K562 (cell line): ENCODE data around the gene GOLPH3. TPM values are rescaled to one million over a fixed set of nuclear protein-coding genes. Genes with fewer than 3 reads are reported as not detected.
A peak's percentile ranks its signal among the peaks of the same experiment; 100 is the strongest.

ENCODE experiments used
- CTBP1 ChIP-seq: fragments of 450-650 bp; IDR thresholded peaks from 2 replicates; pipeline ENCODE4 v1.6.1; 2016; ENCODE audit warnings: borderline replicate concordance
- GATAD2B ChIP-seq: fragments of 450-650 bp; IDR thresholded peaks from 2 replicates; pipeline ENCODE4 v1.6.1; 2017; ENCODE audit warnings: mild to moderate bottlenecking, borderline replicate concordance
- HDAC8 ChIP-seq: fragments of 450-650 bp; IDR thresholded peaks from 2 replicates; pipeline ENCODE4 v1.6.1; 2016; ENCODE audit warnings: mild to moderate bottlenecking, missing genetic modification characterization, moderate library complexity, missing compliant biosample characterization
- IFI16 ChIP-seq: fragments of 250-450 bp; sonication (Bioruptor Pico); IDR thresholded peaks from 2 replicates; pipeline ENCODE4 v2.1.2; 2022; ENCODE audit warnings: mild to moderate bottlenecking, inconsistent platforms
- KAT2B ChIP-seq: IDR thresholded peaks from one replicate; pipeline ENCODE4 v1.6.1; 2012; ENCODE audit warnings: low read depth, mild to moderate bottlenecking, control low read depth, inconsistent platforms, low read length, moderate library complexity
- NR2C1 ChIP-seq, 2 experiments: fragments of 450-650 bp; IDR thresholded peaks; 2 replicates each; pipeline ENCODE4 v1.6.1; 2017; ENCODE audit warnings: mild to moderate bottlenecking in 2 of 2, antibody characterized with exemption in 1 of 2, inconsistent platforms in 1 of 2, missing compliant biosample characterization in 1 of 2, missing genetic modification characterization in 1 of 2
- PPARD ChIP-seq: fragments of 250-450 bp; sonication (Bioruptor Pico); IDR thresholded peaks from 2 replicates; pipeline ENCODE4 v1.8.0; 2022; ENCODE audit warnings: inconsistent platforms, mild to moderate bottlenecking, moderate library complexity
- PTRF ChIP-seq: fragments of 450-650 bp; IDR thresholded peaks from 2 replicates; pipeline ENCODE4 v1.6.1; 2016; ENCODE audit warnings: mild to moderate bottlenecking, missing genetic modification characterization, missing compliant biosample characterization
- SRSF1 ChIP-seq: fragments of 200-400 bp; formaldehyde crosslinking; IDR thresholded peaks from 2 replicates; pipeline ENCODE4 v1.6.1; 2017; ENCODE audit warnings: mild to moderate bottlenecking, low read depth, low read length, moderate library complexity
- YBX1 ChIP-seq: fragments of 450-650 bp; IDR thresholded peaks from 2 replicates; pipeline ENCODE4 v1.7.1; 2016; ENCODE audit warnings: mild to moderate bottlenecking
- ZNF232 ChIP-seq: sonication (generic); formaldehyde crosslinking; IDR thresholded peaks from 2 replicates; pipeline ENCODE4 v1.8.0; 2022; ENCODE audit warnings: mild to moderate bottlenecking, missing genetic modification reagents
- ZNF384 ChIP-seq: IDR thresholded peaks from 2 replicates; pipeline ENCODE4 v1.6.1; 2012; ENCODE audit warnings: low read depth, low read length, improper control_type of control experiment
- ZNF75A ChIP-seq: fragments of 450-650 bp; formaldehyde crosslinking; IDR thresholded peaks from 2 replicates; pipeline ENCODE4 v1.4.0; 2020; ENCODE audit warnings: mild to moderate bottlenecking
- ZNF778 ChIP-seq: fragments of 450-650 bp; formaldehyde crosslinking; IDR thresholded peaks from 2 replicates; pipeline ENCODE4 v1.4.0; 2020; ENCODE audit warnings: mild to moderate bottlenecking, moderate library complexity
- polyA plus RNA-seq, 8 experiments: library from polyadenylated mRNA; depleted of rRNA in 4 of 8; stranded (reverse) in 5 of 8; unstranded in 3 of 8; fragments of >200 nt; fragmentation: Nextera tagmentation in 2 of 8; fragmentation: Illumina TruSeq in 1 of 8; extraction: Ambion mirVana in 2 of 8; extraction: Trizol in 1 of 8; gene quantifications; 2 replicates each; pipeline versions ENCODE4 v1.2.1 to v1.2.3, GENCODE V29; 2011 to 2014; ENCODE audit warnings: inconsistent platforms in 1 of 8, missing spikeins in 1 of 8
- total RNA-seq, 7 experiments: library from RNA; depleted of rRNA in 6 of 7; stranded (reverse); fragments of >200 nt in 6 of 7; fragmentation: Illumina TruSeq in 2 of 7; extraction: Trizol in 2 of 7; gene quantifications; 2 replicates each; pipeline versions ENCODE4 v1.2.1 to v1.2.3, GENCODE V29; 2011 to 2021; ENCODE audit warnings: low replicate concordance in 1 of 7
- TF ChIP-seq, protein P1 (sequence below): fragments of 450-650 bp; IDR thresholded peaks from 2 replicates; pipeline ENCODE4 v1.6.1; 2017; ENCODE audit warnings: antibody characterized with exemption
- TF ChIP-seq, protein P2 (sequence below): fragments of 450-650 bp; IDR thresholded peaks from 2 replicates; pipeline ENCODE4 v1.6.1; 2017; ENCODE audit warnings: antibody characterized with exemption, mild to moderate bottlenecking
- TF ChIP-seq, protein P3 (sequence below): sonication (generic); formaldehyde crosslinking; IDR thresholded peaks from 2 replicates; pipeline ENCODE4 v1.8.0; 2022; ENCODE audit warnings: missing genetic modification reagents, mild to moderate bottlenecking, borderline replicate concordance
- TF ChIP-seq, protein P4 (sequence below): fragments of 250-450 bp; sonication (Bioruptor Pico); IDR thresholded peaks from 2 replicates; pipeline ENCODE4 v1.9.0; 2021; ENCODE audit warnings: mild to moderate bottlenecking, inconsistent platforms

GOLPH3 gene
- total and polyA plus RNA-seq, 9 of the 15 experiments (the other 6 are each of a cell fraction or from before 2014, with no cell fraction given), result 18.8 to 94.6 (median 55.1) TPM

DNA sequence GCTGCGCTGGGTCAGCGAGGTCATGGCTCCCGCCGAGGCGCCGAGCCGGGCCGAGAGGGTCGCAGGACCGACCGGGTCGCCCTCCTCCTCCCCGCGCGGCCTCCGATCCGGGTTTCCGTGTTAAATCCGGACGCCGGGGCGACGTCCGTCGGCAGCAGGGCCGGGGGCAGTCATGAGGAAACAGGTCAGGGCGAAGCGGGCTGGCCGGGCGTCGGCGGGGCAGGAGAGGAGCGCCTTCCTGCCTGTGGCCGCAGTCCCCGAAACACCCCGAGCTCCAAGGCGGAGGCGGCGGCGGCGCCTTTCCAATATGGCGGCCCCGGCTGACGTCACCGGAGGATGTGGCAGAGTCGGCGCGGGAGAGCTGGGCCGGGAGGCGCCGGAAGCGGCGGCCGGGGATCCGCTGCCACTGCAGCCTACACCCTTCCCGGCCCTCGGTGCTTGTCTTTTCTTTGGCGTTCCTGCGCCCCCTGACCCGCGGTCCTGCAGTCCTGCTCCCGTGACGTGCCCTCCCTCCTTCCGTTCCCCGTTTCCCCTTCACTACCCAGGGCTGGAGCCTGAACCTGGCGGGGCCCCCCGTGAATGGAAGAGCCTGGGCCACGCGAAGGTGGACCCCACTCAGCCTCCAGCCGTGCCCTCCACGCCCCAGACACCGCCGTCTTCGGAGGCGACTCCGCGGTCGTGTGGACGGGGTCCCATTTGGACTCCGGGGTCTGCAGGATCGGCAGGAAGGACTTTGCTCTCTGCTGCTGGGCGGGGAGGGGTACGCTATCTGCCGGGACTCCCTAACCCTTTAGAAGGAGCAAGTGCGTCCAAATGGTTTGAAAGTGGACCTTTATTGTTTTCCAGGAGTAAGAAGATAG, at the start of gene GOLPH3 (continued):
- TF ChIP-seq, protein P1, sequence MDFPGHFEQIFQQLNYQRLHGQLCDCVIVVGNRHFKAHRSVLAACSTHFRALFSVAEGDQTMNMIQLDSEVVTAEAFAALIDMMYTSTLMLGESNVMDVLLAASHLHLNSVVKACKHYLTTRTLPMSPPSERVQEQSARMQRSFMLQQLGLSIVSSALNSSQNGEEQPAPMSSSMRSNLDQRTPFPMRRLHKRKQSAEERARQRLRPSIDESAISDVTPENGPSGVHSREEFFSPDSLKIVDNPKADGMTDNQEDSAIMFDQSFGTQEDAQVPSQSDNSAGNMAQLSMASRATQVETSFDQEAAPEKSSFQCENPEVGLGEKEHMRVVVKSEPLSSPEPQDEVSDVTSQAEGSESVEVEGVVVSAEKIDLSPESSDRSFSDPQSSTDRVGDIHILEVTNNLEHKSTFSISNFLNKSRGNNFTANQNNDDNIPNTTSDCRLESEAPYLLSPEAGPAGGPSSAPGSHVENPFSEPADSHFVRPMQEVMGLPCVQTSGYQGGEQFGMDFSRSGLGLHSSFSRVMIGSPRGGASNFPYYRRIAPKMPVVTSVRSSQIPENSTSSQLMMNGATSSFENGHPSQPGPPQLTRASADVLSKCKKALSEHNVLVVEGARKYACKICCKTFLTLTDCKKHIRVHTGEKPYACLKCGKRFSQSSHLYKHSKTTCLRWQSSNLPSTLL, result peak; percentile 59; the same call in 1 of the 2 replicates
- TF ChIP-seq ZNF384 (no peak), YBX1 (no peak), PPARD (CRISPR knock-in tag) (no peak), SRSF1 (peak; percentile 67; the same call in 1 of the 2 replicates), NR2C1 (IDR thresholded peaks at IDR 0.05) (peak; percentile 52; the same call in 1 of the 2 replicates), NR2C1 (tag; IDR thresholded peaks at IDR 0.05) (peak; percentile 68), KAT2B (no peak), ZNF778 (CRISPR knock-in tag) (no peak), IFI16 (CRISPR knock-in tag) (no peak), PTRF (tag) (no peak), GATAD2B (no peak), HDAC8 (tag) (peak; percentile 62; the same call in 1 of the 2 replicates), ZNF75A (CRISPR knock-in tag) (no peak), ZNF232 (no peak), CTBP1 (peak; percentile 76; the same call in 1 of the 2 replicates)
- TF ChIP-seq, protein P2, sequence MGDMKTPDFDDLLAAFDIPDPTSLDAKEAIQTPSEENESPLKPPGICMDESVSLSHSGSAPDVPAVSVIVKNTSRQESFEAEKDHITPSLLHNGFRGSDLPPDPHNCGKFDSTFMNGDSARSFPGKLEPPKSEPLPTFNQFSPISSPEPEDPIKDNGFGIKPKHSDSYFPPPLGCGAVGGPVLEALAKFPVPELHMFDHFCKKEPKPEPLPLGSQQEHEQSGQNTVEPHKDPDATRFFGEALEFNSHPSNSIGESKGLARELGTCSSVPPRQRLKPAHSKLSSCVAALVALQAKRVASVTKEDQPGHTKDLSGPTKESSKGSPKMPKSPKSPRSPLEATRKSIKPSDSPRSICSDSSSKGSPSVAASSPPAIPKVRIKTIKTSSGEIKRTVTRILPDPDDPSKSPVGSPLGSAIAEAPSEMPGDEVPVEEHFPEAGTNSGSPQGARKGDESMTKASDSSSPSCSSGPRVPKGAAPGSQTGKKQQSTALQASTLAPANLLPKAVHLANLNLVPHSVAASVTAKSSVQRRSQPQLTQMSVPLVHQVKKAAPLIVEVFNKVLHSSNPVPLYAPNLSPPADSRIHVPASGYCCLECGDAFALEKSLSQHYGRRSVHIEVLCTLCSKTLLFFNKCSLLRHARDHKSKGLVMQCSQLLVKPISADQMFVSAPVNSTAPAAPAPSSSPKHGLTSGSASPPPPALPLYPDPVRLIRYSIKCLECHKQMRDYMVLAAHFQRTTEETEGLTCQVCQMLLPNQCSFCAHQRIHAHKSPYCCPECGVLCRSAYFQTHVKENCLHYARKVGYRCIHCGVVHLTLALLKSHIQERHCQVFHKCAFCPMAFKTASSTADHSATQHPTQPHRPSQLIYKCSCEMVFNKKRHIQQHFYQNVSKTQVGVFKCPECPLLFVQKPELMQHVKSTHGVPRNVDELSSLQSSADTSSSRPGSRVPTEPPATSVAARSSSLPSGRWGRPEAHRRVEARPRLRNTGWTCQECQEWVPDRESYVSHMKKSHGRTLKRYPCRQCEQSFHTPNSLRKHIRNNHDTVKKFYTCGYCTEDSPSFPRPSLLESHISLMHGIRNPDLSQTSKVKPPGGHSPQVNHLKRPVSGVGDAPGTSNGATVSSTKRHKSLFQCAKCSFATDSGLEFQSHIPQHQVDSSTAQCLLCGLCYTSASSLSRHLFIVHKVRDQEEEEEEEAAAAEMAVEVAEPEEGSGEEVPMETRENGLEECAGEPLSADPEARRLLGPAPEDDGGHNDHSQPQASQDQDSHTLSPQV, result peak; percentile 57; the same call in 1 of the 2 replicates
- TF ChIP-seq, protein P3, sequence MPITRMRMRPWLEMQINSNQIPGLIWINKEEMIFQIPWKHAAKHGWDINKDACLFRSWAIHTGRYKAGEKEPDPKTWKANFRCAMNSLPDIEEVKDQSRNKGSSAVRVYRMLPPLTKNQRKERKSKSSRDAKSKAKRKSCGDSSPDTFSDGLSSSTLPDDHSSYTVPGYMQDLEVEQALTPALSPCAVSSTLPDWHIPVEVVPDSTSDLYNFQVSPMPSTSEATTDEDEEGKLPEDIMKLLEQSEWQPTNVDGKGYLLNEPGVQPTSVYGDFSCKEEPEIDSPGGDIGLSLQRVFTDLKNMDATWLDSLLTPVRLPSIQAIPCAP (CRISPR knock-in tag), result no peak
- TF ChIP-seq, protein P4, sequence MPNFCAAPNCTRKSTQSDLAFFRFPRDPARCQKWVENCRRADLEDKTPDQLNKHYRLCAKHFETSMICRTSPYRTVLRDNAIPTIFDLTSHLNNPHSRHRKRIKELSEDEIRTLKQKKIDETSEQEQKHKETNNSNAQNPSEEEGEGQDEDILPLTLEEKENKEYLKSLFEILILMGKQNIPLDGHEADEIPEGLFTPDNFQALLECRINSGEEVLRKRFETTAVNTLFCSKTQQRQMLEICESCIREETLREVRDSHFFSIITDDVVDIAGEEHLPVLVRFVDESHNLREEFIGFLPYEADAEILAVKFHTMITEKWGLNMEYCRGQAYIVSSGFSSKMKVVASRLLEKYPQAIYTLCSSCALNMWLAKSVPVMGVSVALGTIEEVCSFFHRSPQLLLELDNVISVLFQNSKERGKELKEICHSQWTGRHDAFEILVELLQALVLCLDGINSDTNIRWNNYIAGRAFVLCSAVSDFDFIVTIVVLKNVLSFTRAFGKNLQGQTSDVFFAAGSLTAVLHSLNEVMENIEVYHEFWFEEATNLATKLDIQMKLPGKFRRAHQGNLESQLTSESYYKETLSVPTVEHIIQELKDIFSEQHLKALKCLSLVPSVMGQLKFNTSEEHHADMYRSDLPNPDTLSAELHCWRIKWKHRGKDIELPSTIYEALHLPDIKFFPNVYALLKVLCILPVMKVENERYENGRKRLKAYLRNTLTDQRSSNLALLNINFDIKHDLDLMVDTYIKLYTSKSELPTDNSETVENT (CRISPR knock-in tag), result peak; percentile 95
